ENCODE measurements around the gene ORM1.
"Not testable (repeated sequence)": the region's sequence is repeated elsewhere in the genome, so short reads cannot be mapped to it uniquely, and the experiment has no call there.

Gene ORM1

DNA sequence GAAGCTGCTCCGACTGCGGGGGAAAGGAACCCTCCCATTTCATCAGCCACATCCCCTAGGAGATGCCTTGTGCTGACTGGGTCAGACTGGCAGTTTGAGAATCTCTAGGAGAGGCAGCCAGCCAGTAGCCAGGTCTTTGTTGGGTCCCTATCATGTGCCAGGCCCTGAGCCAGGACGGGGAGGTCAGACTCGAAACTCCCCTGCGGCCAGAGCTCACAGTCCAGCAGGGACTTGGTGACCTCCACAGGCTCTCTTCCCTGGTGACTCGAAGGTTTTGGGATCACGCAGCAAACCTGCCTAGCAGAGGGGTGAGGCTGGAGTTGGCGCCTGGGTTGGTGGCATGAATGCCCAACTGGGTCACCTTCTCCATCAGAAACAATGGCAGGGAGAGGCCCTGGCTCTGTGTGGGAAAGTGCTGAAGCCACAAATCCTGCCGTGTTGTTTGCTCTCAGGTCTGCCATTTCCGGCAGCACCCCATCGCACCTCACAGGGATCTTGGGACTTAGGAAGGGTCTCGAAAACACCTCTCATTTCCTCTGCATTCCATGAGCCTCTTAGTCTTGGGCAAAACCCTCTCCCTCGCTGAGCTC lies 14.4 kb upstream of the ORM1 start:
- DNase-seq, result no peak

DNA sequence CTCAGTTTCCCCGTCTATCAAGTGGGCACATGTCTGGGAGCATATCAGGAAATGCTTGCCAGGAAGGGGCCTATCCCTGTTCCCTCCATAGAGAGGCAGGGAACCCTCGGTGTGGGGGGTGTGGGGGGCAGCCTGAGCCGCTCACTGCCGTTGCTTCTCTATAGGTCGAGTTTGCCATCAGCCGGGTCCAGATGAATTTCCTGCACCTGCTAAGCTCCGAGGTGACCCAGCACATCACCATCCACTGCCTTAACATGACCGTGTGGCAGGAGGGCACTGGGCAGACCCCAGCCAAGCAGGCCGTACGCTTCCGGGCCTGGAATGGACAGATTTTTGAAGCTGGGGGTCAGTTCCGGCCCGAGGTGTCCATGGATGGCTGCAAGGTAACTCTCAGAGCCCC lies 13.8 kb upstream of the ORM1 start:
- DNase-seq, result no peak

DNA sequence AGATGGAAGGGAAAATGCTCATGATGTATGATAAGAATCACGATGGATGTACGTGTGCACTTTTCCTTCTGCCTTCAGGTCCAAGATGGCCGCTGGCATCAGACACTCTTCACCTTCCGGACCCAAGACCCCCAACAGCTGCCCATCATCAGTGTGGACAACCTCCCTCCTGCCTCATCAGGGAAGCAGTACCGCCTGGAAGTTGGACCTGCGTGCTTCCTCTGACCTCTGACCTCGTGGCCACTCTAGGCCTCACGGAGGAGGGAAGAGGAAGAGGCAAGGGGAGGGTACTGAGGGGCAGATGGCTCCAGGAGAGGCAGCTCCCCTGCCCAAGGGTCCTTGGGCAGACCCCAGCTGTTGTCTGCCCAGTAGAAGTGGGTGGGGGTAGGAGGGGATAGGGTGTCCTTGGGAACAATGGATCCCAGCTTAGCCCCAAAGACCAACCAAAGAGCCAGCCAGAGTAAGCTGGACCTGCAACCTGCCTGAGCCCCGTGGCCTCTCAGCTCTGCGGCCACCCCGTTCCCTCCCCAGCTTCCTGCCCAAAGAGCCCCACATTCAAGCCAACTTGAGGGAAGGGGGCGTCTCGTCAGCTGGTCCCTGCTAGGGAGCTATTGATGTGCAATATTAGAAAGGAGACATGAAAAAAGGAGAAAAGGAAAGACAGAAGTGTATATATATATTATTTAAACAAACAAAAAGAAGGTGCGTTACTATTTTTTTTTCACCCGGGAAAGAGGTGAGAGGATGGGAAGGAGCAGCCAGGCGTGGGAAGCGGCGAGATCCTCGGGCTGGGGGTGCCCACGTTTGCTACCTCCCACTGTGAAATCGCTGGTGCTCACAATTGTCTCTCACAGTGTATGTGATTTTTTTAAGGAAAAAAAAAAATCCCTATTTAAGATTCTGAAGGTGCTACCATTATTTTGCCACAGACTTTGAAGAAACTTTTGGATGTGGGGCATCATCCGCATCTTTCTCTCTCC lies 12.1 kb upstream of the ORM1 start:
- DNase-seq, result no peak

GRCh38 chr9:114311571-114312512 lies 11.1 kb upstream of the ORM1 start:
- DNase-seq, result no peak

- DNase-seq, result no peak
These were observed 10.4 kb upstream of the ORM1 start for GRCh38 chr9:114312513-114312875.

- DNase-seq, result no peak
These were observed 9.7 kb upstream of the ORM1 start for GRCh38 chr9:114313186-114313585.

GRCh38 chr9:114314256-114314867 lies 8.5 kb upstream of the ORM1 start:
- DNase-seq, result no peak

- no peak for DNase-seq
These were observed 7.8 kb upstream of the ORM1 start for GRCh38 chr9:114314881-114315722.

- DNase-seq, result no peak
These were observed 7.1 kb upstream of the ORM1 start for GRCh38 chr9:114315723-114316363.

- no peak for DNase-seq
These were observed 6.2 kb upstream of the ORM1 start for GRCh38 chr9:114316605-114317230.

- DNase-seq, result peak; percentile 59
These were observed 5.1 kb upstream of the ORM1 start for GRCh38 chr9:114317665-114318357.

DNA sequence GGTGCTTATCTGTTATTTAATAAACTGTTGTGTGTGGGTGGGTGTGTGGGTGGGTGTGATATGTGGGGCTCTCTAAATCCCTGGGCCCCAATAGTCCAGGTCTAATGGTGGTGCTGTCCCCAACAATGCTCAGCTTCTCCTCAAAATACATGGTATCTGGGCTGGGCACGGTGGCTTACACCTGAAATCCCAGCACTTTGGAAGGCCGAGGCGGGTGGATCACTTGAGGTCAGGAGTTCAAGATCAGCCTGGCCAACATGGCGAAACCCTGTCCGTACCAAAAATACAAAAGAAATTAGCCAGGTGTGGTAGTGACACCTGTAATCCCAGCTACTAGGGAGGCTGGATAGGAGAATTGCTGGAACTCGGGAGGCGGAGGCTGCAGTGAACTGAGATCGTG lies 4.5 kb upstream of the ORM1 start:
- no peak for DNase-seq

DNA sequence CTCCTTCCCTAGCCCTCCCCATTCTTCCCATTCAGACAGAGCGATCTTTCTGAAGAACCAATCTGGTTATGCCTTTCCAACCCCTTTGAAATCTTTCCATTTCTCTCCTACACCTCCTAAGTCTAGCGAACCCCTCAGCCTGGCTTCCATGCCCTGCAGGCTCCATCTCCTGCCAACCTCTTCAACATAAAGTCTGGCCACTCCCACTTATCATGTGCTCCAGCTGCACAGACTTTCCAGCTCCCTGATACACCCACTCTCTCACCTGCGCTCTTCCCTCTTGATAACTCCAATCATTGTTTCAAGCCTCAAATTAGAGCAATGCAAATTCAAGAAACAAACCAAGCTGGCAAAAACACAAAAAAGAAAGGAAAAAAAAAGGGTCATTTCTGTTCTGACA lies 3.8 kb upstream of the ORM1 start:
- DNase-seq, result no peak

DNA sequence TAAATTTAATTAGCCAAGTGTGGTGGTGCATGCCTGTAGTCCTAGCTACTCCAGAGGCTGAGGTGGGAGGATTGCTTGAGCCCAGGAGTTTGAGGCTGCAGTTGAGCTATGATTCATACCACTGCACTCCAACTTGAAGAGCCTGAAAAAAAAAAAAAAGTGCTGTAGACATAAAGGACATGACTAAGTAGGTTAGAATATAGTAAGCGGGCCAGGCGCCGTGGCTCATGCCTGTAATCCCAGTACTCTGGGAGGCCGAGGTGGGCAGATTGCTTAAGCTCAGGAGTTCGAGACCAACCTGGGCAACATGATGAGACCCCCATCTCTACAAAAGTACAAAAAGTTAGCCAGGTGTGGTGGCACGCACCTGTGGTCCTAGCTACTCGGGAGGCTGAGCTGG lies 2.2 kb upstream of the ORM1 start:
- DNase-seq, result peak; percentile 72

DNA sequence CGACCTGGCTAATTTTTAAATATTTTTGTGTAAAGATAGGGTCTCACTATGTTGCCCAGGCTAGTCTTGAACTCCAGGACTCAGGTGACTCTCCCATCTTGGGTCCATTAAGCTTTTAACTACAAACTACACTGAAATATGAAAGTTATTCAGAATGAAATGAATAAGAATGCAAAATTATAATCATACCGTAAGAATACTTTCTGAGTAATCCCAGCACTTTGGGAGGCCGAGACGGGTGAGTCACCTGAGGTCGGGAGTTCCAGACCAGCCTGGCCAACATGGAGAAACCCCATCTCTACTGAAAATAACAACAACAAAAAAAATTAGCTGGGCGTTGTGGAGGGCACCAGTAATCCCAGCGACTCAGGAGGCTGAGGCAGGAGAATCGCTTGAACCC lies 1.1 kb upstream of the ORM1 start:
- DNase-seq, result peak; percentile 79

- not testable (repeated sequence) for DNase-seq
These were observed 609 bp upstream of the ORM1 start for GRCh38 chr9:114322160-114322818.

GRCh38 chr9:114323849-114324248 lies 951 bp downstream of the ORM1 start:
- not testable (repeated sequence) for DNase-seq

GRCh38 chr9:114324492-114324891 lies 1.6 kb downstream of the ORM1 start:
- no peak for DNase-seq

DNA sequence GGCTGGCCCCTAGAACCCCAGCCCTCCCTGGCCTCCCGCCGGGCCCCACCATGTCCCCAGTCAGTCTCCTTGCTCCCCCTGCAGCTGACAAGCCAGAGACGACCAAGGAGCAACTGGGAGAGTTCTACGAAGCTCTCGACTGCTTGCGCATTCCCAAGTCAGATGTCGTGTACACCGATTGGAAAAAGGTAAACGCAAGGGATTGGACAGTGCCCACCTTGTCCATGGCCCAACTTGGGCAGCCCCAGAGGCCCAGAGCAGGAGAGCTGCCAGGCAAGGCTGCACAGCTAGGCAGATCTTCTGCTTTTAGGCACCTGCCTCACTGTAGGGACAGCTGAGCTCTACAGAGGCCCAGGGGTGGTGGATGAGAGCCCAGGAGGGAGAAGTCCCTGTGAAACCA lies 2.1 kb downstream of the ORM1 start:
- not testable (repeated sequence) for DNase-seq

All from fibroblast of skin of back (primary cell).